GM12878 (cell line): ENCODE data around the gene PTPRF. TPM values are rescaled to one million over a fixed set of nuclear protein-coding genes. Genes with fewer than 3 reads are reported as not detected.

ENCODE experiments used
- ATAC-seq: fragments of 200-7000 bp; cut with Tn5 transposase; 3 replicates; pipeline ENCODE4 v1.9.1; 2020; ENCODE audit warnings: mild to moderate bottlenecking, moderate library complexity
- BruUV-seq: library from RNA; stranded (reverse); fragments of 400-500 nt; replicated peaks from 2 replicates; lab custom pipeline; 2021; lab: Mats Ljungman, UMichigan
- CTCF ChIA-PET: fragments of 300-600 bp; sonication (Branson Sonifier 250); formaldehyde crosslinking; extraction: SDS; loops from one replicate; lab custom pipeline; 2021; ENCODE audit warnings: inconsistent platforms; lab: Yijun Ruan, JAX
- POLR2A ChIA-PET: fragments of 350-600 bp; formaldehyde crosslinking; extraction: SDS; loops from one replicate; lab custom pipeline; 2021; ENCODE audit warnings: inconsistent platforms; lab: Charles Lee
- RAD21 ChIA-PET: fragments of 300-600 bp; sonication (Branson Sonifier 250); formaldehyde crosslinking; loops from one replicate; lab custom pipeline; 2023; ENCODE audit warnings: antibody characterized with exemption; ENCODE audit not compliant: unreplicated experiment; lab: Charles Lee
- SMC1A ChIA-PET: fragments of 300-600 bp; sonication (Branson Sonifier 250); formaldehyde crosslinking; loops from one replicate; lab custom pipeline; 2023; ENCODE audit not compliant: unreplicated experiment, uncharacterized antibody; lab: Charles Lee
- DNase-seq: peaks from one replicate; pipeline ENCODE4 v3.0.0-alpha.2; 2011; ENCODE audit warnings: low read depth, low spot score
- FAIRE-seq: peaks from 3 replicates; lab custom pipeline; 2011; peaks lifted over from hg19 to GRCh38; lab: Jason Lieb, UNC
- H2AFZ ChIP-seq: 2 replicates; pipeline ENCODE4 v1.6.0; 2011; ENCODE audit warnings: low read depth, low read length, control low read depth; ENCODE audit not compliant: control insufficient read depth
- H3K27ac ChIP-seq: 2 replicates; pipeline ENCODE4 v1.5.1; 2011; ENCODE audit warnings: control low read depth; ENCODE audit not compliant: control insufficient read depth, insufficient read depth
- H3K27me3 ChIP-seq, 2 experiments: replicated peaks in 1 of 2; 2 replicates each; pipeline versions ENCODE4 v1.6.0 to v1.6.1; 2011; ENCODE audit warnings: low read length in 1 of 2; ENCODE audit not compliant: control insufficient read depth in 2 of 2, insufficient read depth in 2 of 2
- H3K36me3 ChIP-seq, 2 experiments: 2 replicates each; pipeline ENCODE4 v1.5.1; 2011; ENCODE audit warnings: low read length in 1 of 2; ENCODE audit not compliant: control insufficient read depth in 2 of 2, insufficient read depth in 2 of 2
- H3K4me1 ChIP-seq: 2 replicates; pipeline ENCODE4 v1.6.1; 2011; ENCODE audit warnings: mild to moderate bottlenecking, low read length, moderate library complexity, mixed read lengths; ENCODE audit not compliant: control insufficient read depth, insufficient read depth
- H3K4me2 ChIP-seq: 2 replicates; pipeline ENCODE4 v1.6.0; 2011; ENCODE audit warnings: control low read depth; ENCODE audit not compliant: control insufficient read depth, insufficient read depth
- H3K4me3 ChIP-seq: fragments of 200-600 bp; sonication (generic); 2 replicates; pipeline ENCODE4 v1.5.1; 2016
- H3K79me2 ChIP-seq: 2 replicates; pipeline ENCODE4 v1.6.0; 2011; ENCODE audit warnings: low read length; ENCODE audit not compliant: control insufficient read depth, insufficient read depth
- H3K9ac ChIP-seq: 2 replicates; pipeline ENCODE4 v1.8.0; 2011; ENCODE audit warnings: low read length, control low read depth, mixed read lengths; ENCODE audit not compliant: control insufficient read depth, insufficient read depth
- H3K9me3 ChIP-seq: replicated peaks from 3 replicates; pipeline ENCODE4 v1.5.1; 2011; ENCODE audit warnings: mild to moderate bottlenecking, low read length; ENCODE audit not compliant: control insufficient read depth, insufficient read depth
- H4K20me1 ChIP-seq: 2 replicates; pipeline ENCODE4 v1.6.0; 2011; ENCODE audit not compliant: control insufficient read depth, insufficient read depth
- ETV6 ChIP-seq, 2 experiments: fragments of 450-650 bp in 1 of 2; IDR thresholded peaks in 1 of 2; conservative IDR thresholded peaks in 1 of 2; 2 replicates each; pipeline ENCODE4 v1.6.1; 2014; ENCODE audit warnings: antibody characterized with exemption in 1 of 2, borderline replicate concordance in 1 of 2, low read depth in 1 of 2, mild to moderate bottlenecking in 1 of 2, moderate library complexity in 1 of 2
- HDAC6 ChIP-seq: fragments of 200-600 bp; sonication (generic); IDR thresholded peaks from one replicate; pipeline ENCODE4 v1.8.0; 2017; ENCODE audit warnings: antibody characterized with exemption; ENCODE audit not compliant: unreplicated experiment
- PAX5 ChIP-seq: IDR thresholded peaks from 2 replicates; pipeline ENCODE4 v1.6.1; 2011; ENCODE audit warnings: low read depth, low read length, borderline replicate concordance
- WGBS: methylation state at CpG from one replicate; pipeline ENCODE4 v1.1.6; 2016; ENCODE audit warnings: low lambda C conversion rate; ENCODE audit not compliant: insufficient replicate concordance, insufficient coverage; ENCODE audit errors: missing lambda C conversion rate; 5-methylcytosine and 5-hydroxymethylcytosine counted together
- in situ Hi-C: fragments of 300-500 bp; cut with MboI; formaldehyde crosslinking; loops from 9 replicates; pipeline ENCODE4 v1.14.3; 2018; ENCODE audit warnings: mixed read lengths
- intact Hi-C: fragments of 100-400 bp; cut with micrococcal nuclease; formaldehyde crosslinking; loops from one replicate; pipeline ENCODE4 v1.14.2; 2022; ENCODE audit not compliant: unreplicated experiment
- polyA plus RNA-seq, 11 experiments: library from polyadenylated mRNA; depleted of rRNA in 4 of 11; unstranded in 6 of 11; stranded (reverse) in 5 of 11; fragments of >200 nt; fragmentation: Nextera tagmentation in 4 of 11; fragmentation: Illumina TruSeq in 1 of 11; extraction: Ambion mirVana in 4 of 11; extraction: Trizol in 1 of 11; gene quantifications; 1 replicate in 1 of 11; 2 replicates in 10 of 11; pipeline versions ENCODE4 v1.2.1 to v1.2.3, GENCODE V29; 2011 to 2016; ENCODE audit warnings: inconsistent platforms in 2 of 11, missing spikeins in 2 of 11, low read depth in 1 of 11
- total RNA-seq, 4 experiments: library from RNA; depleted of rRNA in 3 of 4; stranded (reverse); fragments of >200 nt in 3 of 4; fragmentation: Illumina TruSeq in 1 of 4; extraction: Trizol in 1 of 4; gene quantifications; 2 replicates each; pipeline versions ENCODE4 v1.2.1 to v1.2.3, GENCODE V29; 2013 to 2021
- TF ChIP-seq, protein P1 (sequence below): fragments of 150-350 bp; IDR thresholded peaks from 2 replicates; pipeline ENCODE4 v1.6.1; 2014; ENCODE audit warnings: mild to moderate bottlenecking, low read depth, low read length

The PTPRF gene
- total and polyA plus RNA-seq, 10 of the 15 experiments (the other 5 are each of a cell fraction or from before 2014, with no cell fraction given): 0.04 to 2.6 (median 0.32) TPM

DNA sequence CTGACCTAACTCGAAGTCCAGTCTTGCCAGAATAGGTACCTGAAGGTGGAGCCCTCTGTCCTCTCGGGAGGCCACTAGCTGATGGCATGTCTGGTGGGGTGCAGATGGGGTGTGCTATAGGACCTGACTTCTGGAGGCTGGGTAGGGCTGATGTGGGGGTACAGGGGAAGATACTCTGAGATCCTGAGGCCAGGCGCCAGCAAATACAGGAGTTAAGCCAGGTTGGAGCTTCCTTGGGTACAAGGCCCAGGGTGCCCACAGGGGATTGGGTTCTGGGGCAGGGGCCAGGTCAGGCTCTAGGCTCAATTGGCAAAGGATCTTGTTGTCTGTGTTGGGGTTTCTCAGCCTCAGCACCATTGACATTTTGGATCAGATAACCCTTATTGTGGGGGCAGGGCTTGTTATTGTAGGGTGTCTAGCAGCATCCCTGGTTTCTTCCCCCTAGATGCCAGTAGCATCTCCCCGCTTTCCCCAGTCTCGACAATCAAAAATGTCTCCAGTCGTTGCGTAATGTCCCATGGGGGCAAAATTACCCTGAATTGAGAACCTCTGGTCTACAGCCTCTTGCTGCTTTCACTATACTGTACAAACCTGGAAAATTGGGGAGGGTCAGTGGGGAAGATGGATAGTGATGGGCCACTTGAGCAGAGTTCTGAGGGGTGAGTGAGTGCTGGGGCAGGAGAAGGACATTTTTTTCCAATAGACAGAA is 9.2 kb downstream of the PTPRF start:
- Histone ChIP-seq H3K4me3 (no peak overlapping the region), H3K27me3 (no peaks in the 10 kb centered on the region), H3K4me2 (no peak overlapping the region), H3K9ac (no peak overlapping the region), H3K4me1 (no peaks in the 10 kb centered on the region), H3K9me3 (no peaks in the 10 kb centered on the region), H2AFZ (no peak overlapping the region), H4K20me1 (no peaks in the 10 kb centered on the region), H3K36me3 (no peaks in the 10 kb centered on the region), H3K79me2 (no peaks in the 10 kb centered on the region), H3K27ac (no peak overlapping the region)
- 44% methylated on average over 7 of the region's 7 CpGs for WGBS
- ATAC-seq (no peak), FAIRE-seq (no peak), DNase-seq (no peak)
- in situ Hi-C loops: no loop called here
- CTCF ChIA-PET: interaction anchor here (0.5 kb wide), 1 partner anchor 555 kb away, joined by 3 read pairs; no protein-coding TSS in a partner anchor
- TF ChIP-seq HDAC6 (no peak), PAX5 (no peak), ETV6 (conservative IDR thresholded peaks at IDR 0.05 in 1 of 2, IDR thresholded peaks at IDR 0.05 in 1 of 2; ENCODE audit: borderline replicate concordance in 1 of 2, low read depth in 1 of 2) (no peak)
- TF ChIP-seq, protein P1, sequence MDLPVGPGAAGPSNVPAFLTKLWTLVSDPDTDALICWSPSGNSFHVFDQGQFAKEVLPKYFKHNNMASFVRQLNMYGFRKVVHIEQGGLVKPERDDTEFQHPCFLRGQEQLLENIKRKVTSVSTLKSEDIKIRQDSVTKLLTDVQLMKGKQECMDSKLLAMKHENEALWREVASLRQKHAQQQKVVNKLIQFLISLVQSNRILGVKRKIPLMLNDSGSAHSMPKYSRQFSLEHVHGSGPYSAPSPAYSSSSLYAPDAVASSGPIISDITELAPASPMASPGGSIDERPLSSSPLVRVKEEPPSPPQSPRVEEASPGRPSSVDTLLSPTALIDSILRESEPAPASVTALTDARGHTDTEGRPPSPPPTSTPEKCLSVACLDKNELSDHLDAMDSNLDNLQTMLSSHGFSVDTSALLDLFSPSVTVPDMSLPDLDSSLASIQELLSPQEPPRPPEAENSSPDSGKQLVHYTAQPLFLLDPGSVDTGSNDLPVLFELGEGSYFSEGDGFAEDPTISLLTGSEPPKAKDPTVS: no peak
- BruUV-seq: no TSS peak
- POLR2A ChIA-PET: no interaction called here
- RAD21 ChIA-PET: no interaction called here
- intact Hi-C loops: no loop called here
- SMC1A ChIA-PET: no interaction called here
